ENCODE measurements around the gene SLC25A47.
"Not testable (repeated sequence)": the region's sequence is repeated elsewhere in the genome, so short reads cannot be mapped to it uniquely, and the experiment has no call there.

SLC25A47 gene

DNA sequence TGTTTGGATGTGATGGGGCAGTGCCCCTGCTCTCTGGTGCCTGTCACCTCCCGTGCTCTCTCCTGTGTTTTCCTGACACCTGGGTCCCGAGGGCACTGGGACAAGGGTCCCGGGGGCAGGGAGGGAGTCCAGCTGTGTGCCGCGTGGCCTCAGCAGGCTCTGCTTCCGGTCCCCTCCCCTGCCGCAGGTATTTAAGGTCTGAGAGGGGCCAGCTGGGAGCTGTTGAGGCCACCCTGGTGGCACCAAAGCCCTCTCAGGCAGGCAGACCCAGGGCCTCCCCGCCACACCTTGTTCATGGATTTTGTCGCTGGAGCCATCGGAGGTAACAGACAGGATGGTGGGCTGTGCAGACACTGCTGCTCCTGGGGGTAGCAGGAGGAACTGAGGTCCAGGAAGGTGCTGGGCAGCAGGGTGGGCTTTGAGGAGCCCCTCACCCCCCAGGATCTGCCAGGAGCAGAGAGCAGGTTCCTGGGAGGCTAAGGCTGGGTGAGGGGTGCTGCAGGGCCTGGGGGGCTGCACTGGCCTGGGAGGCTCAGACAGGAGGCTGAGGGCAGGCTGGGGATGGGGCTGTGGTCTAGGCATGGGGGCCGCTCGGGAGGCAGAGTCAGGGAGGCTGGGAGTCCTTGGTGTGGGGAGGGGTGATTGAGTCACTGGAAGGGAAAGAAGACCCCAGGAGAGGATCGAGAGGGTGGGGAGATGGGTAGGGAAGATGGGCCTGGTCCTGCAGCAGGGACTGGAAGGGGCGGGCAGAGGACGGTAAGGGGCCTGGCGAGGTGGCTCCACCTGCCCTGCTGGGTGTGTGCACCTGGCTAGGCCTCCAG lies at the start of gene SLC25A47:
SLC25A47 (plus strand) TSS at position 219 of the 821 bp plus-strand sequence; CDS start at position 295, 76 bp downstream.
- DNase-seq (ENCODE audit: extremely low read depth in 1 of 2, low read depth in 1 of 2): no peak

GRCh38 chr14:100274250-100274649 lies 48.9 kb upstream of the SLC25A47 start:
- DNase-seq (ENCODE audit: extremely low read depth in 1 of 2, low read depth in 1 of 2): no peak

DNA sequence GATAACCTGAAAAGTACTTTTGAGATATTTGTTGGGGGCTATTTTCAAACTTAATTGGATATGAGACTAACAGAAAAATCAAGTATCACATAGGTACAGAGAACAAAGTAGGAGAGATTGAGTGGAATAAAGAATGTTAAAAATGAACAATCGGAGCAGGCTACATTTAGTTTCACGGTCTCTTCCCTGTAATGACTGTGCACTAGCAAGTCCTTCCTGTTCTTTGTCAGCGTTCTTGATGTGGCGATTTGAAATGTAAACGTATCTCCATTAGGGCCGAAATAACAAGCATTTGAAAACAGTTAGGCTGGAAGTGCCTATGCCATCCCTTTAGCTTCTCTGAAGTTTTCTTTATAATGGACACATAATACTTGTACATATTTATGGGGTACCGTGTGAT lies 47.9 kb upstream of the SLC25A47 start:
- DNase-seq (ENCODE audit: extremely low read depth in 1 of 2, low read depth in 1 of 2): no peak

GRCh38 chr14:100278702-100279101 lies 44.4 kb upstream of the SLC25A47 start:
- no peak for DNase-seq (ENCODE audit: extremely low read depth in 1 of 2, low read depth in 1 of 2)

DNA sequence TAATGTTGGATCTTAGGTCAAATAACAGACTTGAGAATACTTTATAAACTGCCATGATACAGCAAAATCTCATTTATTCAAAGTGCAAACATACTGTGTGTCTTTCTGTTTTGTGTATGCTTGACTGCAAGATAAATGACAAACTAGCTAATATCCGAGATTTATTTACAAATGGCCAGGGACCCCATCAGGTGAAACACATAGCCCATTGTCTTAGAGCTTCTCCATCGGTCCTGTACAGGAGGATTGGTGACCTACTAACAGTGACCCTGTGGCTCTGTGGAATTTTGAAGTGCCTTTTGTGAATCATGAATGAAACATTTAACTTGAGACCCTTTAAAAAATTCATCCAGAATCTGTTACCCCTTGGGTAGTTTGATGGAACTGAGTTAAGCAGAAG lies 44.0 kb upstream of the SLC25A47 start:
- no peak for DNase-seq (ENCODE audit: extremely low read depth in 1 of 2, low read depth in 1 of 2)

GRCh38 chr14:100279563-100279962 lies 43.6 kb upstream of the SLC25A47 start:
- DNase-seq (ENCODE audit: extremely low read depth in 1 of 2, low read depth in 1 of 2): no peak

GRCh38 chr14:100281286-100282082 lies 41.7 kb upstream of the SLC25A47 start:
- no peak for DNase-seq (ENCODE audit: extremely low read depth in 1 of 2, low read depth in 1 of 2)

GRCh38 chr14:100282083-100282350 lies 41.1 kb upstream of the SLC25A47 start:
- no peak for DNase-seq (ENCODE audit: extremely low read depth in 1 of 2, low read depth in 1 of 2)

DNA sequence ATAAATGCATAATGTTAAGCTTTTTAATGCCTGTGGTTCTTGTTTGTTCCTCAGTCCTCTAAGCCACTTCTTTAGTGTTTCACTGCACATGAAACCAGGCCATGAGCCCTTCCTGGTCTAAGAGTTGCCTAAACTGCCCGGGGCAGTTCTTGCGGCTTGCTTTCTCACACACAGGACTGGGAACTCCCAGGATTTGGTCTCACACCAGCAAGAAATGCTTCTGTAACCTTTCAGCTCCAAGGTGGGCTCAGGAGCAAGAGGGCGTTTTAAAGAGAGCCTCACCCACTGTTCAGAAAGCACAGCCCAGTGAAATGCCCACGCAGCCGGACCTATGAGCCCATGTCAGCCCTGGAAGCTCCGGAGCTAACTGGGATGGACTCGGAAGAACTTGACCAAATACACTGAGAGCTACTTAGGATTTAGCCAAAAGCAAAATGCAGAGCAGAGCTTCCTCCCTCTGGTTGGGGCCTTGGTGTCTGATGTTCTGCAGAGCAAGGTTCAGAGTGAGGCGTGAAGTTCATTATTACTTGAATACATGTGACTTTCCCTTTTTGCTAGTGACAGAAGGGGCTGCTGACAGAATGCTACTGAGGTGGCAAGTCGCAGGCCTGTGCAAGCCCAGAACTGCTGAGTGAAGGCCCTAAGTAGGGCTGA lies 40.2 kb upstream of the SLC25A47 start:
- no peak for DNase-seq (ENCODE audit: extremely low read depth in 1 of 2, low read depth in 1 of 2)

- DNase-seq (ENCODE audit: extremely low read depth in 1 of 2, low read depth in 1 of 2): not testable (repeated sequence)
Observed at GRCh38 chr14:100283436-100283835, 39.7 kb upstream of the SLC25A47 start.

DNA sequence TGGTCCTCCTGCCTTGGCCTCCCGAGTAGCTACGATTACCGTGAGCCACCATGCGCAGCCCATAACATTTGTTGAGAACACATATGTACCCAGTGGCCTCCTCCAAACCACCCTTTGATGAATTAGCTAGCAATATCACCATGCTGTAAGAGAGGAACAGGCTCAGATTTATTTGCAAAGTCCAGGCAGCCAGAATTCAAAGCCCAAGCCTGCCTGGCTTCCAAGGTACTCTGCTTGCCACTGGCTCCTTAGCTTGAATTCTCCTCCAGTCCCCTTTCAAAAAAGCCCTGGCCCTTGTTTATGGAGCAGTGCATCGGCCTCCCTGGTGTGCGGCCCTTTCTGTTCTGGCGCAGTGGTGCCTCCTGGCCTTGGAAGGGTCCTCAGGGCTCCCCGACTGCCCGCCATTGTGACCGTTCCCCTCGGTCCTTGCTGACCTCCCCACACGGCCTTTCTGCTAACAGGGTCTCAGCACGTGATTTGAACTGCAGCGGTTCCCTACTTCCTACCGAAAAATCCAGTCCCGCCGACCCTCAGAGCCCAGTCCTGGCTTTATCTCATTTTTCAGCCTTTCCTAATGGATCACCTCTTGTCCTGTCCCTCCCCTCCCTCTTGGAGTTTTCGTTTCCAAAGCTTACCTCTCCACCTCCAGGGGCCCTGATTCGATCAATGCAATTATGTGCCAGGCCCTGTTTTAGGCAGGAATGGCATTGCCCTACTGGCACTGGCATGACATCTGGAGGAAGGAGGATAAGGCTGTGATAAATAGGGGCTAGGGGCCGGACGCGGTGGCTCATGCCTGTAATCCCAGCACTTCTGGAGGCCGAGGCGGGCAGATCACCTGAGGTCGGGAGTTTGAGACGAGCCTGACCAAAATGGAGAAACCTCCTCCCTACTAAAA lies 38.9 kb upstream of the SLC25A47 start:
- no peak for DNase-seq (ENCODE audit: extremely low read depth in 1 of 2, low read depth in 1 of 2)

DNA sequence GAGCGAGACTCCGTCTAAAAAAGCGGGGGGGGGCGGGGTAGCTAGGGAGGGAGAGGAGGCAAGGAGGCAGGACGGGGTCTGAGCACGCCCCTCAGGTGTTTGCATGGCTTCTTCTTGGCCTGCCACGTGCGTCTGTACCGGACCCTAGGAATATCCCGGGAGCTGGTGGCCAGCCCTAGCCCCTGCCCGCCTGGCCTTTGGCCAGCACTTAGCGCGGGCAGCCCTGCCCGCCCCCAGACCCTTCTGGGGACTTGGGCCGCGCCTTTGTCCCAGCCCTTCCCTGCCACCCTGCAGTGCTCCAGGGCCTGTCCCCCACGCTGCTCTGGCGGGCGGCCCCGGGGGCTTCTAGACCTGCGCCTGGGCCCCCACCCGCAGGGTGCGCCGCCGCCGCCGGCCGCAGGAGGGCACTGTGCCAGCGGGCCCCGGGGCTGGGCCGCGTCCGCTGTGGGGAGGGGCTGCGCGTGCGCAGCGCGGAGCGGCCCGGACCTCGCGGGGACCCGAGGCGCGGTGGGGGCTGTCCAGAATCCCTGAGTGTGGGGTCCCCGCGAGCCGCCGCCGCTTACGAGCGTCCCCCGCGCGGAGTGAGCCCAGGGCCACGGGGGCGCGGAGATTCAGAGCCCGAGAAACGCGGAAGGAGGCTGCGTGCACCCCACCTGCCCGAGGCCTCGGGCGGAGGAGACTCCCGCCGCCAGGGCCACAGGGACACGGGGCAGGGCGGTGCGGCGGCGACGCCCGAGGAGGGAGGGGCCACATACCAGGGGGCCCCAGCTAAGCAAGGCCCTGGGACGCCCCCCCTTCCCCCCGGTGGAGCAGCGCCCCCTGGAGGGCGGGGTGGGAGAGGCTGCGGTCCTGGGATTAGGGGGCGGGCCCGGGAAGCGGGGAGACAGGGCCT lies 37.9 kb upstream of the SLC25A47 start:
- peak in 1 of 2 donors; percentile 72 for DNase-seq (ENCODE audit: extremely low read depth in 1 of 2, low read depth in 1 of 2)

GRCh38 chr14:100285913-100286400 lies 37.2 kb upstream of the SLC25A47 start:
- DNase-seq (ENCODE audit: extremely low read depth in 1 of 2, low read depth in 1 of 2): no peak

DNA sequence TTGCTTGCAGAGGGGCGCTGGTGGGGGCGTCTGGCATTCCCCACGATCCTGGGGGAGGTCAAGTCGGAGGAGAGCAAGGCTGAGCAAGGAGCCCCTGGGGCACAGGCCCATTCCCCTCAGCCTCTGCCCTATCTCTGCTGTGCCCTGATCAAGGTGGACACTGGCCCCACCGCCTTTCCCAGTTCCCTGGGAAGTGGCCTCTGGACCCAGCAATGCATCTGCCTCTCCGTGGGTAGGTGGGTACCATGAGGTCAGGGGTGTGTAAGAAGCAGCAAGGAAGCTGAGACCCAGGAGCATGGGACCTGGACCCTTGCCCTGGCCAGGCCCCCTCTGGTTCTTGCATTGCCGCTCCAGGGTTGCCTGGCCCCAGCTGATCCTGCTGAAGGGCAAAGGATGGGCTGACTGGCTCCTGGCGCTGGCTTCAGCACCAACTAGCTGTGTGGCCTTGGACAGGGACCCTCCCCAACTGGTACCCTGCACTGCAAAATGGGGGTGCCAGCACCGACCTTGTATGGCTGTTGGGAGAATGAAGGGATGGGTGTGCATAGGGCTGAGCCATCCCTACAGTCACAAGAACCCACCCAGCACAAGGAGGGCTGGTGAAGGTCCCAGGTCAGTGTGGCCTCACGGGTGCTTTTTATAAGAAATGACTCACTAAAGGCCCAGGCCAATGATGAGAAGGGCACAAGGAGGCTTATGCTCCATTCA lies 36.5 kb upstream of the SLC25A47 start:
- no peak for DNase-seq (ENCODE audit: extremely low read depth in 1 of 2, low read depth in 1 of 2)

- no peak for DNase-seq (ENCODE audit: extremely low read depth in 1 of 2, low read depth in 1 of 2)
Observed at GRCh38 chr14:100287202-100287997, 35.7 kb upstream of the SLC25A47 start.

DNA sequence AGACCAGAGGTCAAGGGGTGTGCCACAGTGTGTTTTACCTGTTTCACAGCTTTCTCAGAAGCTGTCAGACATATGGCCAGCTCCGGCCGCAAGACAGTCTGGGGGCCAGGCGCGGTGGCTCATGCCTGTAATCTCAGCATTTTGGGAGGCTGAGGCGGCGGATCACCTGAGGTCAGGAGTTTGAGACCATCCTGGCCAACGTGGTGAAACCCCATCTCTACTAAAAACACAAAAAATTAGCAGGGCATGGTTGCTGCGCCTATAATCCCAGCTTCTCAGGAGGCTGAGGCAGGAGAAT lies 35.2 kb upstream of the SLC25A47 start:
- not testable (repeated sequence) for DNase-seq (ENCODE audit: extremely low read depth in 1 of 2, low read depth in 1 of 2)

DNA sequence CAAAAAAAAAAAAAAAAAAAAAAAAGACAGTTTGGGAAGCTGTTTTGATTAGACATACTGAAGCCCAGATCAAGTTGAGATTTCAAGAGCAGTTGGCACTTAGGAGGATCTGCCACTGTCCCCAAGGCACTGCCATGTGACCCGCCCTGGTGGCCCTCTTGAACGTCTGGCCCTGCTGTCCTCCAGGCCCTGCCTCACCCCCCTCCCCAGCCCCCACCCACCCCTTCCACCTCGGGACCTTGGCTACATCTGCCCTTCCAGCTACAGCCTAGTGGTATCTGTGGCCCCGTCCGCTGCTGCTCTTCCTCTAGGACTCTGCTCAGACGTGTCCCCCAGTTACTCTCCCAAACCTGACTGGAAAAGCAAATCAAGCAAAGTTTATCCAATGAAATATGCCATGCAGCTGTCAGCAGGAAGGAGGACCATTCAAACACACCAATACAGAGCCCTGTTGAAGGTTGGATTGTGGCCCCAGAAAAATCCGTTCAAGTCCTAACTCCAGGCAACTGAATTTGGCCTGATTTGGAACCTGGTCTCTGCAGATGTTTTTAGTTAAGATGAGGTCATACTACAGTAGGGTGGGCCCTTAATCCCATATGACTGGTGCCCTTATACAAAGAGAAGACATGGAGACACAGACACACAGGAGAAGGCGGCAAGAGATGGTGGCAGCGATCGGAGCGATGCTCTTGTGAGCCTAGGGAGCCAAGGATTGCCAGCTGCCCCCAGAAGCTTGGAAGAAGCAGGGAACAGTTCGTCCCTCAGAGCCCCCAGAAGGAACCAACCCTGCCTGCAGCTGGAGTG lies 34.6 kb upstream of the SLC25A47 start:
- DNase-seq (ENCODE audit: extremely low read depth in 1 of 2, low read depth in 1 of 2): no peak
